Transverse colon (tissue), 4 donors: ENCODE measurements around the gene FLYWCH1. TPM values are rescaled to one million over a fixed set of nuclear protein-coding genes. Genes with fewer than 3 reads are reported as not detected.
"Not testable (repeated sequence)": the region's sequence is repeated elsewhere in the genome, so short reads cannot be mapped to it uniquely, and the experiment has no call there.

Experiments
- DNase-seq: peaks from one replicate; pipeline ENCODE4 v3.0.0-alpha.2; 2019
- H3K27ac ChIP-seq, 4 donors: fragments of 200-600 bp; sonication (generic); 2 replicates each; pipeline ENCODE4 v1.5.1; 2016 to 2018; ENCODE audit warnings: inconsistent platforms in 4 of 4
- H3K27me3 ChIP-seq: fragments of 200-600 bp; sonication (generic); 2 replicates; pipeline ENCODE4 v1.5.1; 2017; ENCODE audit warnings: inconsistent platforms
- H3K36me3 ChIP-seq, 4 donors: fragments of 200-600 bp; sonication (generic); 2 replicates each; pipeline ENCODE4 v1.5.1; 2017 to 2019; ENCODE audit warnings: inconsistent platforms in 4 of 4
- H3K4me1 ChIP-seq, 4 donors: fragments of 200-600 bp; sonication (generic); 2 replicates each; pipeline ENCODE4 v1.5.1; 2017 to 2020; ENCODE audit warnings: inconsistent platforms in 4 of 4
- H3K4me3 ChIP-seq, 4 donors: fragments of 200-600 bp; sonication (generic); 1 replicate in 1 of 4; 2 replicates in 3 of 4; pipeline versions ENCODE4 v1.5.1 to v1.6.1; 2017 to 2019; ENCODE audit warnings: inconsistent platforms in 4 of 4
- H3K9me3 ChIP-seq, 2 donors: fragments of 200-600 bp; sonication (generic); 2 replicates each; pipeline ENCODE4 v1.5.1; 2017 to 2019; ENCODE audit warnings: inconsistent platforms in 2 of 2
- EP300 ChIP-seq: sonication (generic); formaldehyde crosslinking; IDR thresholded peaks from one replicate; pipeline ENCODE4 v1.6.1; 2017; ENCODE audit warnings: antibody characterized with exemption, low read depth
- POLR2A ChIP-seq: fragments of 450-650 bp; IDR thresholded peaks from one replicate; pipeline ENCODE4 v1.6.1; 2016; ENCODE audit warnings: antibody characterized with exemption, mild to moderate bottlenecking, moderate library complexity
- POLR2AphosphoS5 ChIP-seq, 3 donors: sonication (generic); formaldehyde crosslinking; IDR thresholded peaks; one replicate each; pipeline ENCODE4 v1.6.1; 2016; ENCODE audit warnings: antibody characterized with exemption in 3 of 3
- WGBS, 2 donors: methylation state at CpG; one replicate each; pipeline ENCODE4 v1.1.5; 2018; ENCODE audit warnings: low coverage in 1 of 2; 5-methylcytosine and 5-hydroxymethylcytosine counted together
- in situ Hi-C, 4 donors: fragments of 200-750 bp; cut with MboI; loops; one replicate each; pipeline versions ENCODE4 v1.15.0 to v1.15.1; 2017; ENCODE audit warnings: low sequenced_read_pairs in 3 of 4, low pct_ligation_motif_present in 1 of 4, low pct_unique_long_range_greater_than_20kb in 1 of 4
- intact Hi-C: fragments of 100-400 bp; cut with DNase I; formaldehyde crosslinking; loops from one replicate; pipeline ENCODE4 v1.15.1; 2023; ENCODE audit warnings: low total_unique reads
- total RNA-seq, 4 donors: library from RNA; depleted of rRNA; stranded (reverse); fragments of >200 nt; gene quantifications; one replicate each; pipeline ENCODE4 v1.1.0, GENCODE V29; 2016
- TF ChIP-seq, protein P1 (sequence below), 5 experiments: fragments of 200-600 bp in 3 of 5; fragments of 450-650 bp in 2 of 5; sonication (generic) in 3 of 5; IDR thresholded peaks; 1 replicate in 2 of 5; 2 replicates in 3 of 5; pipeline ENCODE4 v1.5.1; 2016 to 2017; ENCODE audit warnings: antibody characterized with exemption in 5 of 5, inconsistent platforms in 3 of 5, mild to moderate bottlenecking in 2 of 5, moderate library complexity in 1 of 5

The FLYWCH1 gene
- total RNA-seq, 4 donors from 2014 or later, result 29.1 to 59.1 (median 34.6) TPM

- Histone ChIP-seq H3K9me3 (no peaks in the 10 kb centered on the region), H3K4me3 (no peak overlapping the region), H3K4me1 (no peaks in the 10 kb centered on the region), H3K27ac (no peak overlapping the region), H3K36me3 (peaks cover 0 to 30% (median 10%) of the 10 kb centered on the region in 4 donors), H3K27me3 (no peaks in the 10 kb centered on the region)
- in situ Hi-C loops, result no loop called here
- no peak for DNase-seq
- WGBS, 2 donors, result 74 to 91% methylated on average over 4 of the region's 4 CpGs
- intact Hi-C loops, result no loop called here
- TF ChIP-seq EP300 (no peak), POLR2AphosphoS5 (IDR thresholded peaks at IDR 0.05) (no peak), POLR2A (no peak)
- TF ChIP-seq, protein P1, sequence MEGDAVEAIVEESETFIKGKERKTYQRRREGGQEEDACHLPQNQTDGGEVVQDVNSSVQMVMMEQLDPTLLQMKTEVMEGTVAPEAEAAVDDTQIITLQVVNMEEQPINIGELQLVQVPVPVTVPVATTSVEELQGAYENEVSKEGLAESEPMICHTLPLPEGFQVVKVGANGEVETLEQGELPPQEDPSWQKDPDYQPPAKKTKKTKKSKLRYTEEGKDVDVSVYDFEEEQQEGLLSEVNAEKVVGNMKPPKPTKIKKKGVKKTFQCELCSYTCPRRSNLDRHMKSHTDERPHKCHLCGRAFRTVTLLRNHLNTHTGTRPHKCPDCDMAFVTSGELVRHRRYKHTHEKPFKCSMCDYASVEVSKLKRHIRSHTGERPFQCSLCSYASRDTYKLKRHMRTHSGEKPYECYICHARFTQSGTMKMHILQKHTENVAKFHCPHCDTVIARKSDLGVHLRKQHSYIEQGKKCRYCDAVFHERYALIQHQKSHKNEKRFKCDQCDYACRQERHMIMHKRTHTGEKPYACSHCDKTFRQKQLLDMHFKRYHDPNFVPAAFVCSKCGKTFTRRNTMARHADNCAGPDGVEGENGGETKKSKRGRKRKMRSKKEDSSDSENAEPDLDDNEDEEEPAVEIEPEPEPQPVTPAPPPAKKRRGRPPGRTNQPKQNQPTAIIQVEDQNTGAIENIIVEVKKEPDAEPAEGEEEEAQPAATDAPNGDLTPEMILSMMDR (IDR thresholded peaks at IDR 0.05), result no peak
Observed at GRCh38 chr16:2942045-2942444, 30.3 kb downstream of the FLYWCH1 start.

GRCh38 chr16:2943716-2944115, 32.0 kb downstream of the FLYWCH1 start:
- H3K27ac ChIP-seq, H3K9me3 ChIP-seq, intact Hi-C loops, H3K27me3 ChIP-seq, DNase-seq, in situ Hi-C loops, H3K4me3 ChIP-seq, H3K4me1 ChIP-seq: not testable (repeated sequence)
- 77 to 88% methylated on average over 8 to 12 of the region's 12 CpGs for WGBS, 2 donors
- peaks cover 0 to 18% (median 8%) of the 10 kb centered on the region in 4 donors for H3K36me3 ChIP-seq

DNA sequence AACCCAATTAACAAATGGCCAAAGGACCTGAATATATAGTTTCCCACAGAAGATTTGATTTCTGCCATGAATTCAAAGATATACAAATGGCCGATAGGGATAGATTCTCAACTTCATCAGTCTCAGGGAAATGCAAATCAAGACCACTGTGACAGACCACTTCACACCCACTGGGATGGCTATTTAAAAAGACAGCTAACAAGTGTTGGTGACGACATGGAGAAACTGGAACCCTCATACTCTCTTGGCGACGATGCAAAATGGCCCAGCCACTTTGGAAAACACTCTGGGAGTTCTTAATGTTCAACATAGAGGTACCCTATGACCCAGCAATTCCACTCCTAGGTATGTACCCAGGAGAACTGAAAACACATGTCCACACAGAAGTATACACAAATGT, 34.9 kb downstream of the FLYWCH1 start:
- Histone ChIP-seq H3K36me3 (no peaks in the 10 kb centered on the region), H3K4me3 (no peak overlapping the region), H3K27ac (no peak overlapping the region), H3K27me3 (no peaks in the 10 kb centered on the region), H3K4me1 (no peaks in the 10 kb centered on the region), H3K9me3 (no peaks in the 10 kb centered on the region)
- no peak for DNase-seq
- 93% methylated on average over 4 of the region's 4 CpGs; no CpG with 5 or more reads in 1 of the 2 donors for whole genome bisulfite sequencing, 2 donors
- in situ Hi-C loops, result no loop called here
- intact Hi-C loops, result no loop called here
- no peak for TF ChIP-seq EP300
- no peak for TF ChIP-seq POLR2A
- TF ChIP-seq POLR2AphosphoS5 (IDR thresholded peaks at IDR 0.05), result no peak
- TF ChIP-seq, protein P1 (IDR thresholded peaks at IDR 0.05), result no peak

DNA sequence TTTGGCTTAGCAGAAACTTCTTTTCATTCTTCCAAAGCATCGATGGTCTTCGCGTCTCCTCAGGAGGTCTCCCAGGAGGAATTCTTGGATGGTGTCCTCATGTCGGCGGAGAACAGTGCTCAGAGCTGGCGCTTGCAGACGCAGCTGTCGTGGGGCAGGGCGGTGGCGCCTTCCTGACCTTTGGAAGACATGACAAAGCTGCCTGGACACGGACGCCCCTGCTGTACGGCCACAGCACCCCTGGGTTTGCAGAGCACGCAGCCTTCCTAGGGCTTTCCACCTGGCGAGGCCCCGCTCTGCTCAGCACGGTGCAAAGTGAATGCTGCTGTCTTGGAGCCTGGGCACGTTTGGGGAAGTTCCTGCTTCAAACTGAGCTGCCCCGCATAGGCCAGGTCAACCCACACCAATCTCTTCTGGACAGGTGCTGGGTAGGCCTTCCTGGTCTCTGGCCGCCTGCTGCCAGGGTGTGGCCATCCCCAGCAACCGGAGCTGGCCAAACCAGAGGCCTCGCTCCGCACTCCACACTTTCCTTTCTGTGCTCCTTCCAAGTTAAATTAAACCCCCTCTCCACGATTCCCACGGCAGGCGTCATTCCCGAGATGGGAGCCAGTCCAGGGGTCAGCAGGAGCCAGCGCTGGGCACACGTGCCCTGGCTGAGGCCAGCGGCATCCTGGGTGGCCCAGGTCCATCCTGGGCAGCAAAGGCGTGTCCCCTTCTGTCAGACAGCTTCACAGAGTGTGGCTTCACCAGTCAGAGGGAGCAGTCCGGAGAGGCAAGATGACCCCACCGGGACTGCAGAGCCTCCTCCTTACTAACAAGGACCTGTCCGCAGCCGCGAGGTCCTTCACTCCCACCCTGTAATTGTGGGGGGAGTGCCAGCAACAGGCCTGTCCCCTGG, 37.3 kb downstream of the FLYWCH1 start:
- Histone ChIP-seq H3K36me3 (no peaks in the 10 kb centered on the region), H3K4me1 (no peaks in the 10 kb centered on the region), H3K9me3 (no peaks in the 10 kb centered on the region), H3K27ac (no peak overlapping the region), H3K27me3 (peaks cover 2% of the 10 kb centered on the region), H3K4me3 (no peak overlapping the region)
- intact Hi-C loops (no loop called here), in situ Hi-C loops (no loop called here)
- TF ChIP-seq, protein P1 (IDR thresholded peaks at IDR 0.05), result no peak
- TF ChIP-seq POLR2AphosphoS5 (IDR thresholded peaks at IDR 0.05) (no peak), POLR2A (no peak), EP300 (no peak)
- no peak for DNase-seq
- 90% methylated on average over 36 of the region's 36 CpGs; no CpG with 5 or more reads in 1 of the 2 donors for WGBS, 2 donors
